Right forelimb (tissue), 1 donor: ENCODE data around the gene MTUS2.
"Not testable (repeated sequence)": the region's sequence is repeated elsewhere in the genome, so short reads cannot be mapped to it uniquely, and the experiment has no call there.

Experiments
- DNase-seq: peaks from one replicate; pipeline ENCODE4 v3.0.0-alpha.2; 2018

MTUS2 gene

GRCh38 chr13:29345860-29346582 lies 525.9 kb downstream of the MTUS2 start:
- not testable (repeated sequence) for DNase-seq

- no peak for DNase-seq
Observed at GRCh38 chr13:29355029-29355428, 534.9 kb downstream of the MTUS2 start.

GRCh38 chr13:29359181-29359580 lies 539.0 kb downstream of the MTUS2 start:
- DNase-seq = no peak

GRCh38 chr13:29361716-29362115 lies 541.6 kb downstream of the MTUS2 start:
- no peak for DNase-seq

DNA sequence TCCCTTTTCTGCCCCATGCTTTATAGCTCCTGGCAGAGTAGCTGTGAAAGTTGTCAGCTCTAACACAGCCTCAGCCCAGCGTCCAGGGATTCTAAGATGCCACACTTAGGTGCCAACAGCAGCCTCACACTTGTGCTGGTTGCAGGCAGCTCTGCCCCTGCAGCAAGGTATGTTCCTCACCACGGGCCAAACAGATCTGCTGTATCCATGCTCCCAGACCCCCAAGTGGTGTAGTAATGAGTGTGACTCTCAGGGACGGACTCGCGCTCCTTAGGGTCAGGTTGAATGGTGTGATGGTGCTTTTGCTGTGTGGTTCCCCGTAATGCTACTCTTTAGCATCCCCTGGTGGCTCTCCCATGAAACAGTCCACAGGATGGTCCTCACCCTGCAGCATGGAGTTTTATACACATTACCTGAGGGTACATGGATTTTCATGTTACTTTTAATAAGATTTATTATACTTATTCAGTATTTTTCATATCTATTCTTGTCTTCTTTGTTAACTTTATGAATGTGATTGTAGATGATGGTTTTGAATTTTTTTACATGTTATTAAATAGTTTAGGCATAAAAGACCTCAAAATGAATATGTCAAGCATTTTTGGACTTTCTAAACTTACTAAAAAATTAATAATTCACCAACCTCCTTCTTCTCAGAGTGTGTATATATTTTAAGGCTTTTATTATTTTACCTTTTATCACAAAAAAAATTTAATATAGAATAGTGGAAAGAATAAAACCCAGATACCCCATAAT lies 542.9 kb downstream of the MTUS2 start:
- peak; percentile 54 for DNase-seq

GRCh38 chr13:29369060-29369743 lies 549.1 kb downstream of the MTUS2 start:
- DNase-seq = no peak

DNA sequence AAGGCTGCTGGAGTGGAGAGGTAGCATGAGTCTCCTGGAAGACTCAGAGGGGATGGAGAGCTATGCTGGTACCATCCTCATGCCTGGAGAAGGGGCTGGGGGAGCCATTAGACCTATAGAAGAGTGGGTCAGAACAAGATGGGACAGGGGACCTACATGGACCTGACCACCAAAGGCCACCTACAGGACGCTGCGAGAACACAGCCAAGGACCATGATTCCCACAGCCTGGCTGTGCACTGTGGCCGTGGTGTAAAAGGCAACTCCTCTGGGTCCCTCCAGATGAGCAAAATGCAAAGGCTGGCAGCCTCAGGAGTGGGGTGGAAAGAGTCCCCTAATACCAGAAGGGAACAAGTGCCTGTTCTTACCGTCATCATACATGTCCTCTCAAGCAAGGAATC lies 559.1 kb downstream of the MTUS2 start:
- DNase-seq = no peak

DNA sequence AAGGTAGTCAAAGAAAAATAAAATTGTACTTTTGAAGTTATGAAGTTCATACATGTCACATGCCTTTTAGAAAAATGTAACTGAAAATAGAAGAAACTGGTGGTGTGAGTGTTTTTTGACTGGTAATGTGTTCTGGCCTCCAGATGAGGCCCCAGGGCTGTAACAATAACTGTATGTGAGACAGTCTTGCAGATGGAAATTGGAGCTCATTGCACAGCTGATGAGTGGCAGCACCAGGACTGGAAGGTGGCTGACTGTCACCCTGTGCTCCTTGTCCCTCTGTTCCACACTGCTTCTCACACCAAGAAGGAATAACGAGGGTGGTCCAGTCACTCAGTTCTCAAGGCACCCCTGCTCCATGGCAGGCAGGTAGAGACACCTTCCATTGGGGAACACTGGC lies 559.7 kb downstream of the MTUS2 start:
- no peak for DNase-seq

- DNase-seq = no peak
Observed at GRCh38 chr13:29382021-29382420, 561.9 kb downstream of the MTUS2 start.

GRCh38 chr13:29383476-29383875 lies 563.3 kb downstream of the MTUS2 start:
- no peak for DNase-seq

DNA sequence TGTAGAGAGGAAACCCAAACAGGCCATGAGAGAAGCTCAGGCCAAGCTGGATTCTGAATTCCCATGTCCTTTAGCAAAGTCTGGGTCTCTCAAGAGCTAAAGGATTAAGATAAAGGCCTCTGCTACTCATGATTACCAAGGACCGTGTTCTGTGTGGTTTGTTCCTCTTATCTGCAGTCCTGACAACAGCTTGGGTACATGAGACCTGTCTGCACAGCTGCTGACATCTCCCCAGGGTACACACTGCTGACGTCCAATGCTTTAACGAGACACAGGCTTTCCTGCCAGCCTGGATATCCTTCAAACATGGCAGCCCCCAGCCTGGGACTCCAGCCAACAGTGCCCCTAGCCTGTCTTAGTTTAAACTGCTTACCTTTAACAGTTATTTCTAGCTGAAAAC lies 564.3 kb downstream of the MTUS2 start:
- no peak for DNase-seq

GRCh38 chr13:29384871-29385270 lies 564.7 kb downstream of the MTUS2 start:
- DNase-seq = no peak

- DNase-seq = no peak
Observed at GRCh38 chr13:29386246-29386645, 566.1 kb downstream of the MTUS2 start.

- DNase-seq = not testable (repeated sequence)
Observed at GRCh38 chr13:29390598-29390997, 570.5 kb downstream of the MTUS2 start.

- no peak for DNase-seq
Observed at GRCh38 chr13:29396446-29396845, 576.3 kb downstream of the MTUS2 start.

GRCh38 chr13:29397265-29397664 lies 577.1 kb downstream of the MTUS2 start:
- no peak for DNase-seq

- DNase-seq = no peak
Observed at GRCh38 chr13:29402166-29402636, 582.1 kb downstream of the MTUS2 start.

- DNase-seq = no peak
Observed at GRCh38 chr13:29405401-29405800, 585.3 kb downstream of the MTUS2 start.

DNA sequence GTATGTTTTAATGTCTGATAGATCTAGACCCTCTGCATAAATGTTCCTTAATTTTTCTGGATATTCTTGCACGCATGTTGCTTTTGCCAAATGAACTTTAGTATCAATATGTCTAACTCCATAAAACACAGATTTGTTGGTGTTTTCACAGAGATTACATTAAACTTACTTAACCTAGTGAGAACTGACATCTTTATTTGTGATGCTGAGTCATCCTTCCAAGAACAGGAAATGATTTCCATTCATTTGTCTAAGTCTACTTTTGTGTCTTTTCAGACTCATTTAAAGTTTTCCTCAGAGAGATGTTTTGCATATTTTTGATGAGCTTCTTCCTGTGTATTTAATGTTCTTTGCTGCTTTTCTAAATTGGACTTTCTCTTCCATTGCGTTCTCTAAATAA lies 591.3 kb downstream of the MTUS2 start:
- DNase-seq = no peak

GRCh38 chr13:29418026-29418425 lies 597.9 kb downstream of the MTUS2 start:
- no peak for DNase-seq

- no peak for DNase-seq
Observed at GRCh38 chr13:29421118-29421517, 601.0 kb downstream of the MTUS2 start.

DNA sequence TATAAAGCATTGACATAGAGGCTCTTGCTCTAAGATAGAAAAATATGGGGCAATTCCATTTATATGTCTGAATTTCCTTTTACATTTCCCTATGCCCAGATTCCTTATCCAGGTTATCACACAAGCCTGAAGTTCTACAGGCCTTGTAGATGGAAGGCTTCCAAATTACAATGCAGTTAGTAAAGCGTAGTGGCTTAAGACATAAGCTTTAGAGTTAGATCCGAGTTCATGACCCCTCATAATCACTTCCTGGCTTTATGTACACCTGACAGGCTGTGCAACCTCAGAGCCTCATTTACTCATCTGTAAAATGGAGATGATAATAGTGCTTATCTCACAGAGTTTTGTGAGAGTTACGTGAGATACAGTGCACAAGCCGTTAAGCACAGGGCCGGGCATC lies 601.9 kb downstream of the MTUS2 start:
- no peak for DNase-seq

DNA sequence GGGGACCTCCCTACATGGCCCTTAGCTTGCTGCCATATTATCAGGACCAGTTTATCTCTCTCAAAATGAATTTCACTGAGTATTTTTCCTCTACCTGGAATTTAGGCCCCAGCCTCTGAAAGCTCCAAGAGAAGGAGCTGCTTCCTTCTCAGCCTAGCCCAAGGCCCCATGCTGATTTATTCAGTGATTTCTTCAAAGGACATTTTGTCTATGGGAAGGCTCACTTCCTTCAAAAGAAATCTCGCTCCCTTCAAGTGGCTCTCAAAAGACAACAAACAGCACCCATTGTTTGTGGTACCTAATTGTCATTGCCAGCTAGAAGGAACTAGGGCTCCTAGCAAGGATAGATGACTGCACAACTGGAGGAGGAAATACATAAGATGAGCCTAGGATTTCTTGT lies 602.9 kb downstream of the MTUS2 start:
- no peak for DNase-seq

- no peak for DNase-seq
Observed at GRCh38 chr13:29427937-29428309, 607.8 kb downstream of the MTUS2 start.
